OCI-LY7 (cell line): ENCODE results near the gene TIMM9. TPM values are rescaled to one million over a fixed set of nuclear protein-coding genes. Genes with fewer than 3 reads are reported as not detected.

Source experiments
- BruUV-seq: library from RNA; stranded (reverse); fragments of 400-500 nt; replicated peaks from 2 replicates; lab custom pipeline; 2021; lab: Mats Ljungman, UMichigan
- CTCF ChIA-PET: fragments of 300-600 bp; sonication (Branson Sonifier 250); formaldehyde crosslinking; loops from one replicate; lab custom pipeline; 2022; ENCODE audit warnings: antibody characterized with exemption; ENCODE audit not compliant: unreplicated experiment; lab: Charles Lee
- POLR2A ChIA-PET: fragments of 300-600 bp; sonication (Branson Sonifier 250); formaldehyde crosslinking; loops from one replicate; lab custom pipeline; 2022; ENCODE audit warnings: antibody characterized with exemption; lab: Charles Lee
- DNase-seq: peaks from one replicate; pipeline ENCODE4 v3.0.0-alpha.2; 2015; ENCODE audit warnings: low spot score
- H2AFZ ChIP-seq: fragments of 200-600 bp; sonication (generic), shearing (Covaris generic); 2 replicates; pipeline ENCODE4 v1.6.1; 2014; ENCODE audit warnings: mild to moderate bottlenecking, antibody characterized with exemption, low read length, moderate library complexity
- H3K27ac ChIP-seq: fragments of 200-600 bp; sonication (generic); 2 replicates; pipeline ENCODE4 v1.5.1; 2014; ENCODE audit warnings: mixed run types, low read depth, mild to moderate bottlenecking, moderate library complexity, low read length, inconsistent platforms; ENCODE audit not compliant: poor library complexity, severe bottlenecking
- H3K36me3 ChIP-seq: fragments of 200-600 bp; sonication (generic); 2 replicates; pipeline ENCODE4 v1.6.1; 2014; ENCODE audit warnings: mild to moderate bottlenecking, antibody characterized with exemption, low read length, moderate library complexity, mixed read lengths; ENCODE audit not compliant: insufficient read depth
- H3K4me1 ChIP-seq: fragments of 200-600 bp; sonication (generic); 2 replicates; pipeline ENCODE4 v1.5.1; 2014; ENCODE audit warnings: mild to moderate bottlenecking, low read length; ENCODE audit not compliant: insufficient read depth, poor library complexity, severe bottlenecking
- H3K4me2 ChIP-seq: fragments of 200-600 bp; sonication (generic); 2 replicates; pipeline ENCODE4 v1.6.1; 2014; ENCODE audit warnings: mild to moderate bottlenecking, low read length
- H3K4me3 ChIP-seq: fragments of 200-600 bp; sonication (generic); 2 replicates; pipeline ENCODE4 v1.5.1; 2014; ENCODE audit warnings: mild to moderate bottlenecking, low read depth, low read length; ENCODE audit not compliant: poor library complexity, severe bottlenecking
- H3K79me2 ChIP-seq: fragments of 200-600 bp; sonication (generic); 2 replicates; pipeline ENCODE4 v1.6.1; 2016; ENCODE audit warnings: low read depth, mild to moderate bottlenecking, low read length, moderate library complexity, mixed read lengths; ENCODE audit not compliant: insufficient read depth
- H3K9me2 ChIP-seq: fragments of 200-600 bp; sonication (generic); 2 replicates; pipeline ENCODE4 v1.6.1; 2016; ENCODE audit warnings: mild to moderate bottlenecking, low read length, mixed read lengths; ENCODE audit not compliant: insufficient read depth
- H3K9me3 ChIP-seq: fragments of 200-600 bp; sonication (generic); 2 replicates; pipeline ENCODE4 v1.6.1; 2014; ENCODE audit warnings: mild to moderate bottlenecking, mixed run types, low read length, mixed read lengths
- H4K20me1 ChIP-seq: fragments of 200-600 bp; sonication (generic); 2 replicates; pipeline ENCODE4 v1.6.1; 2014; ENCODE audit warnings: mild to moderate bottlenecking, antibody characterized with exemption, low read length, moderate library complexity, mixed read lengths; ENCODE audit not compliant: insufficient read depth
- EZH2phosphoT487 ChIP-seq: fragments of 200-600 bp; sonication (generic); IDR thresholded peaks from 2 replicates; pipeline ENCODE4 v1.6.1; 2018; ENCODE audit warnings: low read depth, borderline replicate concordance, mild to moderate bottlenecking, mixed run types, antibody characterized with exemption, low read length, moderate library complexity, mixed read lengths
- intact Hi-C: fragments of 100-400 bp; cut with micrococcal nuclease; formaldehyde crosslinking; loops from one replicate; pipeline ENCODE4 v1.10.0; 2022; ENCODE audit not compliant: unreplicated experiment
- total RNA-seq, 2 experiments: library from RNA; depleted of rRNA in 1 of 2; stranded (reverse); fragments of >200 nt in 1 of 2; shearing (Covaris generic) in 1 of 2; gene quantifications; 2 replicates each; pipeline ENCODE4 v1.2.3, GENCODE V29; 2014 to 2022
- TF ChIP-seq, protein P1 (sequence below): fragments of 200-600 bp; sonication (generic); conservative IDR thresholded peaks from 2 replicates; pipeline ENCODE4 v1.5.1; 2014; ENCODE audit warnings: mild to moderate bottlenecking, antibody characterized with exemption, low read length, moderate library complexity, mixed read lengths

Gene TIMM9
- total RNA-seq, 2 experiments from 2014 or later: 37.2 to 60.3 TPM

DNA sequence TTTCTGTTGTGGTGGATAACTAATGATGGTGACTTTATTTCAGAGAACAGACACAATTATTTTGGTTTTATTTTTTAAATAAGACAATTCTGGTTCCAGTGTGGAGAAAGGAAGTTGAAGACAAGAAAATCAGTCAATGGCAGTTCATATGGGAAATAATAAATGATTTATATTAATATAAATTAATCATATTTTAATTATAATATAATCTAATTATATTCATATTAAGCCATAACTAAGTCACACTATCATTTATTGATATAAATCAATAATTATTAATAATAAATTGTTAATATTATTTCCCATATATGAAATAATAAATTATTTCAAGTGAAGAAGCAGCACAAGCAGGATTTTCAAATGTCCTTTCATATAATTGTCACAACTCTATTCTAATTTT is 28.8 kb downstream of the TIMM9 start:
- H3K27ac ChIP-seq: no peak overlapping the region
- no peak for DNase-seq
- ChIA-PET CTCF (no interaction called here), POLR2A (interaction anchor here (0.6 kb wide), 1 partner anchor 197 kb away, joined by 7 read pairs; no protein-coding TSS in a partner anchor)
- no peaks in the 10 kb centered on the region for H4K20me1 ChIP-seq
- intact Hi-C loops: no loop called here
- H3K36me3 ChIP-seq: peaks cover 12% of the 10 kb centered on the region
- no peak overlapping the region for H3K4me3 ChIP-seq
- no TSS peak for BruUV-seq
- H3K9me3 ChIP-seq: no peaks in the 10 kb centered on the region
- H2AFZ ChIP-seq: no peak overlapping the region
- no peaks in the 10 kb centered on the region for H3K79me2 ChIP-seq
- no peak overlapping the region for H3K4me2 ChIP-seq
- H3K9me2 ChIP-seq: no peaks in the 10 kb centered on the region
- H3K4me1 ChIP-seq: peaks cover 7% of the 10 kb centered on the region
- TF ChIP-seq, protein P1, sequence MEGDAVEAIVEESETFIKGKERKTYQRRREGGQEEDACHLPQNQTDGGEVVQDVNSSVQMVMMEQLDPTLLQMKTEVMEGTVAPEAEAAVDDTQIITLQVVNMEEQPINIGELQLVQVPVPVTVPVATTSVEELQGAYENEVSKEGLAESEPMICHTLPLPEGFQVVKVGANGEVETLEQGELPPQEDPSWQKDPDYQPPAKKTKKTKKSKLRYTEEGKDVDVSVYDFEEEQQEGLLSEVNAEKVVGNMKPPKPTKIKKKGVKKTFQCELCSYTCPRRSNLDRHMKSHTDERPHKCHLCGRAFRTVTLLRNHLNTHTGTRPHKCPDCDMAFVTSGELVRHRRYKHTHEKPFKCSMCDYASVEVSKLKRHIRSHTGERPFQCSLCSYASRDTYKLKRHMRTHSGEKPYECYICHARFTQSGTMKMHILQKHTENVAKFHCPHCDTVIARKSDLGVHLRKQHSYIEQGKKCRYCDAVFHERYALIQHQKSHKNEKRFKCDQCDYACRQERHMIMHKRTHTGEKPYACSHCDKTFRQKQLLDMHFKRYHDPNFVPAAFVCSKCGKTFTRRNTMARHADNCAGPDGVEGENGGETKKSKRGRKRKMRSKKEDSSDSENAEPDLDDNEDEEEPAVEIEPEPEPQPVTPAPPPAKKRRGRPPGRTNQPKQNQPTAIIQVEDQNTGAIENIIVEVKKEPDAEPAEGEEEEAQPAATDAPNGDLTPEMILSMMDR: no peak
- TF ChIP-seq EZH2phosphoT487: no peak

DNA sequence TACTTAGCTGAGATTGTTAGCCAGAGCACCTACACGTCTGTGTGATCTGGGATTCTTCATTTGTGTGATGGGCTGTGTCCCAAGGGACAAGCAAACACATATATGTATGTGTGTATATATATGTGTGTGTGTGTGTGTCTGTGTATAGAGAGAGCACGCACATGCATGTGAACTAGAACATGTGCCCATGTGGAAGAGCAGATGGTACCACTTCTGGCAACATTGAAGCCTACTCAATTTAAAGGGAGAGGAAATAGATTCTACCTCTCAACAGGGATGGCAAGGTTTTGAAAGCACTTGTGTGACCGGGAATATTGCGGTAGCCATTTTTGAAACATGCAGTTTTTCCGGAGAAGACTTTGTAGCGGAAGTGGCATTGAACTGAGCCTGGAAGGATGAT is 30.2 kb downstream of the TIMM9 start:
- POLR2A ChIA-PET: no interaction called here
- CTCF ChIA-PET: no interaction called here
- Histone ChIP-seq H3K79me2 (no peaks in the 10 kb centered on the region), H2AFZ (no peak overlapping the region), H3K4me1 (peaks cover 7% of the 10 kb centered on the region), H3K4me2 (no peak overlapping the region), H4K20me1 (no peaks in the 10 kb centered on the region), H3K27ac (no peak overlapping the region), H3K4me3 (no peak overlapping the region), H3K36me3 (0 out of 2 replicates have a peak, but pooled peaks cover under 1% of the 10 kb centered on the region), H3K9me3 (no peaks in the 10 kb centered on the region), H3K9me2 (no peaks in the 10 kb centered on the region)
- no peak for DNase-seq
- TF ChIP-seq EZH2phosphoT487: no peak
- TF ChIP-seq, protein P1: no peak
- BruUV-seq: no TSS peak
- intact Hi-C loops: no loop called here
